C4-2B (cell line): ENCODE data around the gene FOXN3.
A peak's percentile ranks its signal among the peaks of the same experiment; 100 is the strongest.

ENCODE experiments used
- H3K27ac ChIP-seq: fragments of 450-650 bp; 2 replicates; pipeline ENCODE4 v1.5.1; 2017
- CTCF ChIP-seq: fragments of 450-650 bp; conservative IDR thresholded peaks from 2 replicates; pipeline ENCODE4 v1.5.1; 2017; ENCODE audit warnings: mild to moderate bottlenecking
- ZFX ChIP-seq: fragments of 450-650 bp; IDR thresholded peaks from 2 replicates; pipeline ENCODE4 v1.6.1; 2017

Gene FOXN3

GRCh38 chr14:89246290-89246689 is 170.7 kb downstream of the FOXN3 start:
- H3K27ac ChIP-seq, result no peak overlapping the region
- no peak for TF ChIP-seq CTCF
- no peak for TF ChIP-seq ZFX

- no peak for TF ChIP-seq CTCF
- TF ChIP-seq ZFX, result no peak
Observed at GRCh38 chr14:89245802-89246201, 171.2 kb downstream of the FOXN3 start.

GRCh38 chr14:89244720-89245119 is 172.3 kb downstream of the FOXN3 start:
- no peak for TF ChIP-seq CTCF
- TF ChIP-seq ZFX, result no peak

More at GRCh38 chr14:89245802-89246201, 171.2 kb downstream of the FOXN3 start:
- H3K27ac ChIP-seq, result no peak overlapping the region

GRCh38 chr14:89243741-89244140 is 173.3 kb downstream of the FOXN3 start:
- TF ChIP-seq CTCF (no peak), ZFX (no peak)
- H3K27ac ChIP-seq, result no peak overlapping the region

More at GRCh38 chr14:89244720-89245119, 172.3 kb downstream of the FOXN3 start:
- no peak overlapping the region for H3K27ac ChIP-seq

GRCh38 chr14:89243286-89243685 is 173.7 kb downstream of the FOXN3 start:
- TF ChIP-seq CTCF, result no peak
- no peak for TF ChIP-seq ZFX
- H3K27ac ChIP-seq, result no peak overlapping the region

GRCh38 chr14:89242652-89243279 is 174.3 kb downstream of the FOXN3 start:
- TF ChIP-seq CTCF (no peak), ZFX (no peak)
- no peak overlapping the region for H3K27ac ChIP-seq

GRCh38 chr14:89241934-89242651 is 174.9 kb downstream of the FOXN3 start:
- TF ChIP-seq ZFX (no peak), CTCF (peak; percentile 13; the same call in 1 of the 2 replicates)
- no peak overlapping the region for H3K27ac ChIP-seq
